Activated CD4-positive, CD25-positive, alpha-beta regulatory T cell treated with anti-CD3 and anti-CD28 coated beads, Interleukin-2, amount 50 U/mL, for 16 hours (primary cell): ENCODE data around the gene NEMP1.

Source experiments
- DNase-seq: peaks from one replicate; pipeline ENCODE4 v3.0.0-alpha.2; 2020; ENCODE audit warnings: low read depth, low spot score

Gene NEMP1

GRCh38 chr12:57107456-57108155 lies 29.0 kb upstream of the NEMP1 start:
- no peak for DNase-seq

GRCh38 chr12:57106021-57106708 lies 27.6 kb upstream of the NEMP1 start:
- no peak for DNase-seq

GRCh38 chr12:57105011-57105753 lies 26.6 kb upstream of the NEMP1 start:
- no peak for DNase-seq

GRCh38 chr12:57104292-57104910 lies 25.8 kb upstream of the NEMP1 start:
- DNase-seq = no peak

GRCh38 chr12:57103856-57104255 lies 25.3 kb upstream of the NEMP1 start:
- no peak for DNase-seq

GRCh38 chr12:57101892-57102695 lies 23.5 kb upstream of the NEMP1 start:
- no peak for DNase-seq

- DNase-seq = no peak
These were observed 21.2 kb upstream of the NEMP1 start for GRCh38 chr12:57099766-57100165.

GRCh38 chr12:57099047-57099714 lies 20.6 kb upstream of the NEMP1 start:
- DNase-seq = no peak

GRCh38 chr12:57098546-57098945 lies 20.0 kb upstream of the NEMP1 start:
- no peak for DNase-seq

- no peak for DNase-seq
These were observed 18.9 kb upstream of the NEMP1 start for GRCh38 chr12:57097554-57097835.

GRCh38 chr12:57096748-57097553 lies 18.4 kb upstream of the NEMP1 start:
- no peak for DNase-seq

- DNase-seq = no peak
These were observed 17.5 kb upstream of the NEMP1 start for GRCh38 chr12:57096099-57096572.

- no peak for DNase-seq
These were observed 16.8 kb upstream of the NEMP1 start for GRCh38 chr12:57095440-57095839.

- DNase-seq = no peak
These were observed 15.9 kb upstream of the NEMP1 start for GRCh38 chr12:57094208-57095160.

GRCh38 chr12:57093415-57094207 lies 15.0 kb upstream of the NEMP1 start:
- DNase-seq = no peak

GRCh38 chr12:57092876-57093414 lies 14.4 kb upstream of the NEMP1 start:
- DNase-seq = no peak

- DNase-seq = no peak
These were observed 13.9 kb upstream of the NEMP1 start for GRCh38 chr12:57092529-57092862.
